GM12892 (cell line): ENCODE results near the gene S100A5.
"Not testable (repeated sequence)": the region's sequence is repeated elsewhere in the genome, so short reads cannot be mapped to it uniquely, and the experiment has no call there.

ENCODE experiments used
- DNase-seq: peaks from one replicate; pipeline ENCODE4 v3.0.0; 2011; ENCODE audit not compliant: insufficient read length
- FAIRE-seq: peaks from 2 replicates; lab custom pipeline; 2011; peaks lifted over from hg19 to GRCh38; lab: Jason Lieb, UNC
- POLR2A ChIP-seq: IDR thresholded peaks from 2 replicates; pipeline ENCODE4 v1.6.1; 2011; ENCODE audit warnings: low read depth, low read length, control low read depth
- POLR2AphosphoS5 ChIP-seq: IDR thresholded peaks from 2 replicates; pipeline ENCODE4 v1.6.1; 2011; ENCODE audit warnings: low read depth, low read length, control low read depth
- TAF1 ChIP-seq: IDR thresholded peaks from 2 replicates; pipeline ENCODE4 v1.6.1; 2011; ENCODE audit warnings: low read depth, mild to moderate bottlenecking, control low read depth, low read length, borderline replicate concordance

S100A5 gene

GRCh38 chr1:153573351-153573750 lies 32.6 kb upstream of the S100A5 start:
- FAIRE-seq: no peak
- no peak for TF ChIP-seq TAF1
- TF ChIP-seq POLR2AphosphoS5: no peak
- no peak for TF ChIP-seq POLR2A
- DNase-seq: no peak

- DNase-seq (no peak), FAIRE-seq (no peak)
- TF ChIP-seq TAF1 (no peak), POLR2AphosphoS5 (no peak), POLR2A (no peak)
Measured at GRCh38 chr1:153572569-153573015, 31.9 kb upstream of the S100A5 start.

- TF ChIP-seq TAF1 (no peak), POLR2AphosphoS5 (no peak), POLR2A (no peak)
- no peak for FAIRE-seq
- DNase-seq: no peak
Measured at GRCh38 chr1:153571706-153572105, 31.0 kb upstream of the S100A5 start.

GRCh38 chr1:153570874-153571273 lies 30.1 kb upstream of the S100A5 start:
- DNase-seq (no peak), FAIRE-seq (no peak)

GRCh38 chr1:153569465-153569864 lies 28.7 kb upstream of the S100A5 start:
- no peak for FAIRE-seq
- DNase-seq: no peak
- TF ChIP-seq TAF1 (no peak), POLR2A (no peak), POLR2AphosphoS5 (no peak)

More at GRCh38 chr1:153570874-153571273, 30.1 kb upstream of the S100A5 start:
- TF ChIP-seq POLR2AphosphoS5 (no peak), POLR2A (no peak), TAF1 (no peak)

- no peak for TF ChIP-seq TAF1
- TF ChIP-seq POLR2AphosphoS5: no peak
- no peak for TF ChIP-seq POLR2A
- DNase-seq (peak; percentile 81), FAIRE-seq (peak; percentile 84)
Measured at GRCh38 chr1:153568367-153569099, 27.8 kb upstream of the S100A5 start.

- FAIRE-seq (no peak), DNase-seq (no peak)
- TF ChIP-seq TAF1: no peak
- TF ChIP-seq POLR2A: no peak
- no peak for TF ChIP-seq POLR2AphosphoS5
Measured at GRCh38 chr1:153567621-153568366, 27.1 kb upstream of the S100A5 start.

GRCh38 chr1:153566414-153567371 lies 26.0 kb upstream of the S100A5 start:
- no peak for TF ChIP-seq TAF1
- TF ChIP-seq POLR2AphosphoS5: no peak
- no peak for TF ChIP-seq POLR2A
- FAIRE-seq (no peak), DNase-seq (no peak)

- FAIRE-seq (no peak), DNase-seq (peak; percentile 55)
- TF ChIP-seq TAF1 (no peak), POLR2A (no peak), POLR2AphosphoS5 (no peak)
Measured at GRCh38 chr1:153565529-153566374, 25.0 kb upstream of the S100A5 start, which contains the start of gene S100A2. Gene S100A2, minus strand, starts transcription at chr1:153565844. Its CDS starts 1,967 bp downstream, at chr1:153563877.

- no peak for TF ChIP-seq TAF1
- TF ChIP-seq POLR2A: no peak
- no peak for TF ChIP-seq POLR2AphosphoS5
- FAIRE-seq (no peak), DNase-seq (no peak)
Measured at GRCh38 chr1:153563991-153564390, 23.3 kb upstream of the S100A5 start.

GRCh38 chr1:153563483-153563901 lies 22.8 kb upstream of the S100A5 start:
- TF ChIP-seq POLR2A (no peak), TAF1 (no peak), POLR2AphosphoS5 (no peak)
- DNase-seq (no peak), FAIRE-seq (no peak)

GRCh38 chr1:153562021-153562420 lies 21.3 kb upstream of the S100A5 start:
- FAIRE-seq, DNase-seq: not testable (repeated sequence)
